ENCODE results near the gene KCNK6. TPM values are rescaled to one million over a fixed set of nuclear protein-coding genes. Genes with fewer than 3 reads are reported as not detected.
"Not testable (repeated sequence)": the region's sequence is repeated elsewhere in the genome, so short reads cannot be mapped to it uniquely, and the experiment has no call there.

Gene KCNK6
- total RNA-seq, 1 experiment from 2014 or later = 6.5 TPM

DNA sequence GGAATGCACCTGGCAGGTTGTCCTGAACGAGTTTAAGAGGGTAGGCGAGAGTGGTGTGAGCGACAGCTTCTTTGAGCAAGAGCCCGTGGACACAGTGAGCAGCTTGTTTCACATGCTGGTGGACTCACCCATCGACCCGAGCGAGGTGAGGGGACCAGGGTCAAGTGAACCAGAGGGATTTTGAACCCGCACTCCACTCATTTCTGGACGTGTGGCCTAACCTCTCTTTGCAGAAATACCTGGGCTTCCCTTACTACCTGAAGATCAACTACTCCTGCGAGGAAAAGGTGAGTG is 17.7 kb downstream of the KCNK6 start:
- Histone ChIP-seq H3K27ac (ENCODE audit: insufficient read length, low read depth, low read length) (no peak overlapping the region), H3K4me2 (ENCODE audit: insufficient read depth, insufficient read length, low read length) (peak overlapping the region; percentile 97), H2BK120ac (ENCODE audit: low read depth, low read length, poor library complexity, severe bottlenecking) (no peak overlapping the region), H2AFZ (ENCODE audit: low read length) (no peak overlapping the region), H3K23me2 (ENCODE audit: insufficient read length, low read depth, low read length, poor library complexity, severe bottlenecking) (peaks cover 13% of the 10 kb centered on the region), H3K79me1 (ENCODE audit: insufficient read depth, low read depth, low read length, poor library complexity, severe bottlenecking) (no peaks in the 10 kb centered on the region), H2AK5ac (ENCODE audit: insufficient read length, low read length) (no peak overlapping the region), H3K14ac (ENCODE audit: insufficient read depth, low read length) (no peak overlapping the region), H3K9me3 (ENCODE audit: control insufficient read depth, low read depth, low read length) (no peaks in the 10 kb centered on the region), H3K9ac (ENCODE audit: extremely low read depth, insufficient read length, low read length) (peak overlapping the region; percentile 34), H2BK20ac (ENCODE audit: low read depth, low read length, poor library complexity, severe bottlenecking) (no peak overlapping the region), H2BK5ac (ENCODE audit: insufficient read length, low read length) (no peak overlapping the region), H3T11ph (ENCODE audit: low read length) (no peak overlapping the region), H4K91ac (ENCODE audit: insufficient read length, low read depth, low read length) (no peak overlapping the region), H3K79me2 (ENCODE audit: insufficient read depth, low read length) (no peaks in the 10 kb centered on the region), H3K4me1 (ENCODE audit: insufficient read depth, low read length) (peaks cover 3% of the 10 kb centered on the region; the same call in 1 of the 2 replicates), H3K18ac (ENCODE audit: insufficient read length, low read depth, low read length) (no peak overlapping the region), H3K27me3 (ENCODE audit: insufficient read depth, low read length) (no peaks in the 10 kb centered on the region), H2BK15ac (ENCODE audit: low read depth, low read length) (no peak overlapping the region), H3K23ac (ENCODE audit: insufficient read length, low read depth, low read length) (no peak overlapping the region), H2BK12ac (ENCODE audit: insufficient read length, low read depth, low read length) (no peak overlapping the region), H4K20me1 (ENCODE audit: control insufficient read depth, insufficient read depth, insufficient read length) (no peaks in the 10 kb centered on the region), H3K56ac (ENCODE audit: insufficient read length, low read depth, low read length) (no peak overlapping the region), H4K8ac (replicated peaks; ENCODE audit: insufficient read length, low read depth, low read length) (no peak overlapping the region), H4K5ac (ENCODE audit: insufficient read length, low read depth, low read length) (no peak overlapping the region), H3K4ac (ENCODE audit: low read depth, low read length) (no peak overlapping the region)
- DNase-seq = no peak
- Mint-ChIP-seq H3K27me3 (ENCODE audit: low read depth) (no peaks in the 10 kb centered on the region; the same call in none of the 2 replicates), H3K4me3 (peak overlapping the region; percentile 87 to 96), H3K9me3 (no peaks in the 10 kb centered on the region), H3K27ac (peak overlapping the region in 2 of 3 experiments; percentile 44 to 80; a peak in 3 of 7 replicates), H3K36me3 (ENCODE audit: insufficient read depth in 1 of 3, low read depth in 3 of 3) (no peaks in the 10 kb centered on the region; a peak in 1 of 7 replicates), H3K4me1 (peaks cover 12 to 14% of the 10 kb centered on the region in 2 experiments)
- no CpG with 5 or more reads among the region's 10 CpGs for WGBS (ENCODE audit: extremely low coverage, insufficient read length, low lambda C conversion rate)
- TF ChIP-seq, protein P1, sequence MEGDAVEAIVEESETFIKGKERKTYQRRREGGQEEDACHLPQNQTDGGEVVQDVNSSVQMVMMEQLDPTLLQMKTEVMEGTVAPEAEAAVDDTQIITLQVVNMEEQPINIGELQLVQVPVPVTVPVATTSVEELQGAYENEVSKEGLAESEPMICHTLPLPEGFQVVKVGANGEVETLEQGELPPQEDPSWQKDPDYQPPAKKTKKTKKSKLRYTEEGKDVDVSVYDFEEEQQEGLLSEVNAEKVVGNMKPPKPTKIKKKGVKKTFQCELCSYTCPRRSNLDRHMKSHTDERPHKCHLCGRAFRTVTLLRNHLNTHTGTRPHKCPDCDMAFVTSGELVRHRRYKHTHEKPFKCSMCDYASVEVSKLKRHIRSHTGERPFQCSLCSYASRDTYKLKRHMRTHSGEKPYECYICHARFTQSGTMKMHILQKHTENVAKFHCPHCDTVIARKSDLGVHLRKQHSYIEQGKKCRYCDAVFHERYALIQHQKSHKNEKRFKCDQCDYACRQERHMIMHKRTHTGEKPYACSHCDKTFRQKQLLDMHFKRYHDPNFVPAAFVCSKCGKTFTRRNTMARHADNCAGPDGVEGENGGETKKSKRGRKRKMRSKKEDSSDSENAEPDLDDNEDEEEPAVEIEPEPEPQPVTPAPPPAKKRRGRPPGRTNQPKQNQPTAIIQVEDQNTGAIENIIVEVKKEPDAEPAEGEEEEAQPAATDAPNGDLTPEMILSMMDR (conservative IDR thresholded peaks at IDR 0.05) = no peak

DNA sequence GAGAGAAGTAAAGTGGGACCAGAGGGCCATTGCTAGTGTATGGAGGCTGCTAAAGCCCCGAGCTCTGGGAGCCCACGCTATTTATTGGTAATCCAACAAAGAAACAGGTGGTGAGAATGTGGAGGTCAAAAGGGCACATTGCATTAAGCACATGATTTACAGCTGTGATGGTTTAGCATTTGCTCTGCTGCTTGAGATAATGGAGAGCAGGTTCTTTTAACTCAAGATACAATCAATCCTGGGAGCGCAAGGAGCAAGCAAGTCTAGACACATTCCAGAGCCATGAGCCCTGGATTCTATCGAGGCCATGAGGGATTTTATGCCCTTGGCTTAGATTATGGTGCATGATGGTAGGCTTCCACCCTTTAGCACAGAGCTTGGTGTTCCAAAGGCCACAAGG is 19.4 kb downstream of the KCNK6 start:
- H3K23me2 ChIP-seq (ENCODE audit: insufficient read length, low read depth, low read length, poor library complexity, severe bottlenecking) = peaks cover 13% of the 10 kb centered on the region
- not testable (repeated sequence) for H4K5ac ChIP-seq (ENCODE audit: insufficient read length, low read depth, low read length); H3K56ac ChIP-seq (ENCODE audit: insufficient read length, low read depth, low read length); H3K36me3 Mint-ChIP-seq (ENCODE audit: insufficient read depth in 1 of 3, low read depth in 3 of 3); H3K79me1 ChIP-seq (ENCODE audit: insufficient read depth, low read depth, low read length, poor library complexity, severe bottlenecking); H2AFZ ChIP-seq (ENCODE audit: low read length); H3K79me2 ChIP-seq (ENCODE audit: insufficient read depth, low read length); H2BK5ac ChIP-seq (ENCODE audit: insufficient read length, low read length); H3K27me3 ChIP-seq (ENCODE audit: insufficient read depth, low read length); H4K91ac ChIP-seq (ENCODE audit: insufficient read length, low read depth, low read length); H3K9me3 Mint-ChIP-seq; H3K4me1 ChIP-seq (ENCODE audit: insufficient read depth, low read length); H2BK120ac ChIP-seq (ENCODE audit: low read depth, low read length, poor library complexity, severe bottlenecking); H2AK5ac ChIP-seq (ENCODE audit: insufficient read length, low read length); H3K9ac ChIP-seq (ENCODE audit: extremely low read depth, insufficient read length, low read length); H3K18ac ChIP-seq (ENCODE audit: insufficient read length, low read depth, low read length); H3K23ac ChIP-seq (ENCODE audit: insufficient read length, low read depth, low read length); H4K8ac ChIP-seq (replicated peaks; ENCODE audit: insufficient read length, low read depth, low read length); H3K9me3 ChIP-seq (ENCODE audit: control insufficient read depth, low read depth, low read length); H3T11ph ChIP-seq (ENCODE audit: low read length); DNase-seq; H3K4me2 ChIP-seq (ENCODE audit: insufficient read depth, insufficient read length, low read length); H2BK15ac ChIP-seq (ENCODE audit: low read depth, low read length); H4K20me1 ChIP-seq (ENCODE audit: control insufficient read depth, insufficient read depth, insufficient read length); H3K14ac ChIP-seq (ENCODE audit: insufficient read depth, low read length); H3K27ac ChIP-seq (ENCODE audit: insufficient read length, low read depth, low read length); H2BK20ac ChIP-seq (ENCODE audit: low read depth, low read length, poor library complexity, severe bottlenecking); H3K4ac ChIP-seq (ENCODE audit: low read depth, low read length); H2BK12ac ChIP-seq (ENCODE audit: insufficient read length, low read depth, low read length); H3K27me3 Mint-ChIP-seq (ENCODE audit: low read depth)
- peak overlapping the region; percentile 4 to 85 (median 68); a peak in 4 of 7 replicates for H3K27ac Mint-ChIP-seq
- H3K4me1 Mint-ChIP-seq = peaks cover 15 to 16% of the 10 kb centered on the region in 2 experiments
- WGBS (ENCODE audit: extremely low coverage, insufficient read length, low lambda C conversion rate) = no CpG with 5 or more reads among the region's 4 CpGs
- peak overlapping the region in 1 of 2 experiments; percentile 56; a peak in 1 of 5 replicates for H3K4me3 Mint-ChIP-seq

Data from H9 (cell line).